Type B pancreatic cell (in vitro differentiated cells): ENCODE data around the gene MAP4K3. TPM values are rescaled to one million over a fixed set of nuclear protein-coding genes. Genes with fewer than 3 reads are reported as not detected.

Experiments used
- DNase-seq: peaks from one replicate; pipeline ENCODE4 v3.0.0; 2021; ENCODE audit warnings: mixed read lengths; ENCODE audit not compliant: unreplicated experiment; ENCODE audit errors: extremely low spot score
- H3K27ac Mint-ChIP-seq: 2 replicates; pipeline ENCODE4 v1.8.0; 2021; ENCODE audit warnings: mild to moderate bottlenecking, mixed read lengths
- H3K27me3 Mint-ChIP-seq: 2 replicates; pipeline ENCODE4 v1.8.0; 2021; ENCODE audit warnings: mixed read lengths
- H3K36me3 Mint-ChIP-seq: 2 replicates; pipeline ENCODE4 v1.8.0; 2021; ENCODE audit warnings: mixed read lengths
- H3K4me1 Mint-ChIP-seq: one replicate; pipeline ENCODE4 v1.8.0; 2021; ENCODE audit warnings: mixed read lengths; ENCODE audit not compliant: unreplicated experiment
- H3K4me3 Mint-ChIP-seq: 2 replicates; pipeline ENCODE4 v1.8.0; 2021; ENCODE audit warnings: mild to moderate bottlenecking, mixed read lengths
- H3K9me3 Mint-ChIP-seq: 2 replicates; pipeline ENCODE4 v1.8.0; 2021; ENCODE audit warnings: mixed read lengths
- CTCF ChIP-seq: fragments of 200-600 bp; sonication (generic); conservative IDR thresholded peaks from 2 replicates; pipeline ENCODE4 v1.5.0; 2021; ENCODE audit warnings: antibody characterized with exemption, mild to moderate bottlenecking
- total RNA-seq: library from RNA; stranded (reverse); gene quantifications from 2 replicates; pipeline ENCODE4 v1.2.1, GENCODE V29; 2021; ENCODE audit warnings: low replicate concordance

MAP4K3 gene
- total RNA-seq, 1 donor from 2014 or later = 49.0 TPM

DNA sequence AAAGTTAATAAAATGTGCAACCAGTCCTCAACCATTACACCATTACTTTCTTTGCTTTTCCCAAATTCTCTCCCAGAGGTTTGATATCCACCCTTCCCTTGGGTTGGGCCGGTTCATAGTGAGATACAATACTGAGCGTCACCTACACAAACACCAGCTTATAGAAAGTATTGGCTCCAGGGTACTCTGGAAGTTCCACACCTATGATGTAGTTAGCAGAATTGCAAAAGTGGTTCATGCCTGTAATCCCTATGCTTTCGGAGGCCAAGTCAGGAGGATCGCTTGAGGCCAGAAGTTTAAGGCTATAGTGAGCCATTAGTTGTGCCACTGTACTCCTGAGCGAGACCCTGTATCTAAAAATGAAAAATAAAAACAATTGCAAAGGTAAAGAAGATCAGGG lies 15.3 kb upstream of the MAP4K3 start:
- peaks cover 4% of the 10 kb centered on the region for H3K36me3 Mint-ChIP-seq
- H3K27ac Mint-ChIP-seq = no peak overlapping the region
- no peak for DNase-seq
- no peaks in the 10 kb centered on the region for H3K4me1 Mint-ChIP-seq
- no peak overlapping the region for H3K4me3 Mint-ChIP-seq
- H3K27me3 Mint-ChIP-seq = no peaks in the 10 kb centered on the region
- TF ChIP-seq CTCF = no peak
- H3K9me3 Mint-ChIP-seq = no peaks in the 10 kb centered on the region

GRCh38 chr2:39451954-39452353 lies 14.9 kb upstream of the MAP4K3 start:
- no peak for DNase-seq
- Mint-ChIP-seq H3K4me1 (no peaks in the 10 kb centered on the region), H3K36me3 (peaks cover 4% of the 10 kb centered on the region), H3K4me3 (no peak overlapping the region), H3K27ac (no peak overlapping the region), H3K27me3 (no peaks in the 10 kb centered on the region), H3K9me3 (no peaks in the 10 kb centered on the region)
- no peak for TF ChIP-seq CTCF

GRCh38 chr2:39448169-39448502 lies 11.1 kb upstream of the MAP4K3 start:
- no peak for TF ChIP-seq CTCF
- H3K27me3 Mint-ChIP-seq = no peaks in the 10 kb centered on the region
- H3K4me1 Mint-ChIP-seq = no peaks in the 10 kb centered on the region
- no peak overlapping the region for H3K27ac Mint-ChIP-seq
- no peak overlapping the region for H3K4me3 Mint-ChIP-seq
- no peaks in the 10 kb centered on the region for H3K9me3 Mint-ChIP-seq
- peaks cover 4% of the 10 kb centered on the region for H3K36me3 Mint-ChIP-seq
- no peak for DNase-seq

- Mint-ChIP-seq H3K4me1 (no peaks in the 10 kb centered on the region), H3K9me3 (peaks cover under 1% of the 10 kb centered on the region), H3K27ac (no peak overlapping the region), H3K4me3 (no peak overlapping the region), H3K36me3 (peaks cover 9% of the 10 kb centered on the region), H3K27me3 (no peaks in the 10 kb centered on the region)
- TF ChIP-seq CTCF = no peak
- no peak for DNase-seq
These were observed 10.4 kb upstream of the MAP4K3 start for GRCh38 chr2:39447266-39448168.

DNA sequence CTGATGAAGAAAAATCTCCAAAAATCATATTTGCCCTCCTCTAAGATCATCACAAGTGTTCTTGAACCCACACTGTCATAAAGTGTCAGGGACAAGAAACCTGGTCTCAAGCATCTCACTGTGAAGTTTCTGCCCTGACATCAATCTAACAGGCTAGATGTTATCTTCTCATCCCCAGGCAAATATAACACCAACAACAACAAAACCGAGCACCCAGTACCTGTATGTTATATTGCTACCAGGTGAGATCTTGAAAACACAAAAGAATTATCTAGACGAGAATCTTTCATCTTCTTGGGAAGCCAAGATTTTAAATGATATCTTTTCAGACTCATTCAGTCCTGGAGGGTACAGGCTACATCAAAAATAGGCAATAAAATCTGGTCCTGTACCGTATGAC lies 8.8 kb upstream of the MAP4K3 start:
- Mint-ChIP-seq H3K9me3 (peaks cover 5% of the 10 kb centered on the region), H3K36me3 (peaks cover 13% of the 10 kb centered on the region), H3K4me3 (no peak overlapping the region), H3K27ac (no peak overlapping the region), H3K27me3 (no peaks in the 10 kb centered on the region), H3K4me1 (peaks cover 2% of the 10 kb centered on the region)
- DNase-seq = no peak
- TF ChIP-seq CTCF = no peak
